ENCODE measurements around the gene PRXL2B.

The PRXL2B gene, protein sequence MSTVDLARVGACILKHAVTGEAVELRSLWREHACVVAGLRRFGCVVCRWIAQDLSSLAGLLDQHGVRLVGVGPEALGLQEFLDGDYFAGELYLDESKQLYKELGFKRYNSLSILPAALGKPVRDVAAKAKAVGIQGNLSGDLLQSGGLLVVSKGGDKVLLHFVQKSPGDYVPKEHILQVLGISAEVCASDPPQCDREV

DNA sequence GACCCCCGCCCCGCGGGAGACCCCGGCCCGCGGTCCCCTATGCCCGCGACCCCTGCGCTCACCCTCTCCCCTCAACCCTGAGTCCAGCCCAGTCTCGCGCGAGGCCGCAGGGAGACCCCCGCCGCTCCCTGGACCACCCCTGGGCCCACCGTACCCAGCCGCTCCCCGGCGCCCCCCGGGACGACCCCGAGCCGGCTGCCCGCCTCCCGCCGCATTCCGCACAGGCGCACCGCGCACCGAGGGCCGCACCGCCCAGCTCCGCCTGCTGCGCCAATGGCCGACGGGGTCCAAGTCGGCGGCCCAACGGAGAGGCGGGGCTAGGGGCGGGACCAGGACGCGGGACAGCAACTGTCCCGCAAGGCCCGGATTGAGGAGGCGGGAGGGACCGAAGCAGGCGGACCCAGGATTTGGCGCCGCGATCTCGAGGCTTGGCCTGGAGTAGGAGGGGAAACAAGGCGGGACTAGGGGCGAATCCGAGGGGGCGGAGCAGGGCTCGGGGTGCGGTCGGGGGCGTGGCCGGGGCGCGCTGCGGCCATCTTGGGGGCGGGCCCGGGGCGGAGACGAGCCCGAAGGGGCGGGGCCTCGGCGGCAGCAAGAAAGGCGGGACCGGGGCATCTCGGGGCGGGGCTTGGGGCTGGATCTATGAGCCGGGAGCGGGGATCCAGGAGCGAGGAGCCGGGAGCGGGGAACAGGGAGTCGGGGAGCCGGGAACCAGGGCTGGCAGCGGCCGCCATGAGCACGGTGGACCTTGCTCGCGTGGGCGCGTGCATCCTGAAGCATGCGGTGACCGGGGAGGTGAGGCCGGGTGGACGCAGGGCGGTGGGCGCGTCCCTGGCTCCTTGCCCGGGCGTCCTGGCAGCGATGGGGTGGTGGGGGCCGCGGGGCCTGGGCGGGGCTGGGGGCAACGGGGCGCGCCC lies at the start of gene PRXL2B:
Gene PRXL2B, plus strand, starts transcription at position 624 of the 917 bp plus-strand sequence. Its CDS starts 109 bp downstream, at position 733.
- DNase-seq (ENCODE audit: low read depth) = peak; percentile 98
- H3K4me3 ChIP-seq (ENCODE audit: low read depth, low read length) = peak within 1 kb of the TSS; percentile 70
- TF ChIP-seq CTCF (IDR thresholded peaks at IDR 0.05; ENCODE audit: low read depth, low read length) (no peak), POLR2A (IDR thresholded peaks at IDR 0.05; ENCODE audit: extremely low read depth, insufficient read length) (peak; percentile 59), MYC (IDR thresholded peaks at IDR 0.05; ENCODE audit: low read depth, low read length) (no peak)
- TF ChIP-seq, protein P1, sequence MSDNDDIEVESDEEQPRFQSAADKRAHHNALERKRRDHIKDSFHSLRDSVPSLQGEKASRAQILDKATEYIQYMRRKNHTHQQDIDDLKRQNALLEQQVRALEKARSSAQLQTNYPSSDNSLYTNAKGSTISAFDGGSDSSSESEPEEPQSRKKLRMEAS (IDR thresholded peaks at IDR 0.05; ENCODE audit: low read depth, low read length) = peak; percentile 36

DNA sequence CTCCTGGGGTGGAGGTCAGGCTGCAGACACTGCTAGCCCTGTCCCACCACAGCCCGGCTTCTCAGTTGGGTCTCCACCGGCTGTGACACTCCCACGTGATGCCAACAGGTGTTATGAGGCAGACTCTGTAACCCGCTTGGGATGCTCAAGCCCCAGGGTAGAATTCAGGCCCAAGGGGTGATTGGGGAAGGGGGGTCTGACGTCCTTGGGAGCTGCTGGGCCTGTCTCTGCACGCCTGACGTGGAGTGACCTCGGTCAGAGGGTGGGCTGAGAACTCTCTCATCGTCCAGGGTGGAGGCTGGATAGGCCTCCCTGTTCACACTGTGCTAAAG lies 48.8 kb upstream of the PRXL2B start:
- TF ChIP-seq, protein P1 (IDR thresholded peaks at IDR 0.05; ENCODE audit: low read depth, low read length) = no peak
- no peak for TF ChIP-seq MYC (IDR thresholded peaks at IDR 0.05; ENCODE audit: low read depth, low read length)
- TF ChIP-seq POLR2A (IDR thresholded peaks at IDR 0.05; ENCODE audit: extremely low read depth, insufficient read length) = no peak
- TF ChIP-seq CTCF (IDR thresholded peaks at IDR 0.05; ENCODE audit: low read depth, low read length) = no peak
- H3K4me3 ChIP-seq (ENCODE audit: low read depth, low read length) = no peak overlapping the region
- no peak for DNase-seq (ENCODE audit: low read depth)

GRCh38 chr1:2538376-2538775 lies 48.2 kb upstream of the PRXL2B start:
- TF ChIP-seq, protein P1 (IDR thresholded peaks at IDR 0.05; ENCODE audit: low read depth, low read length) = no peak
- TF ChIP-seq MYC (IDR thresholded peaks at IDR 0.05; ENCODE audit: low read depth, low read length) (no peak), CTCF (IDR thresholded peaks at IDR 0.05; ENCODE audit: low read depth, low read length) (no peak), POLR2A (IDR thresholded peaks at IDR 0.05; ENCODE audit: extremely low read depth, insufficient read length) (no peak)
- DNase-seq (ENCODE audit: low read depth) = no peak
- no peak overlapping the region for H3K4me3 ChIP-seq (ENCODE audit: low read depth, low read length)

GRCh38 chr1:2538872-2539271 lies 47.7 kb upstream of the PRXL2B start:
- TF ChIP-seq CTCF (IDR thresholded peaks at IDR 0.05; ENCODE audit: low read depth, low read length) = no peak
- TF ChIP-seq, protein P1 (IDR thresholded peaks at IDR 0.05; ENCODE audit: low read depth, low read length) = no peak
- no peak for TF ChIP-seq MYC (IDR thresholded peaks at IDR 0.05; ENCODE audit: low read depth, low read length)
- no peak for TF ChIP-seq POLR2A (IDR thresholded peaks at IDR 0.05; ENCODE audit: extremely low read depth, insufficient read length)
- H3K4me3 ChIP-seq (ENCODE audit: low read depth, low read length) = no peak overlapping the region
- no peak for DNase-seq (ENCODE audit: low read depth)

- TF ChIP-seq MYC (IDR thresholded peaks at IDR 0.05; ENCODE audit: low read depth, low read length) (no peak), CTCF (IDR thresholded peaks at IDR 0.05; ENCODE audit: low read depth, low read length) (peak; percentile 29)
- TF ChIP-seq, protein P1 (IDR thresholded peaks at IDR 0.05; ENCODE audit: low read depth, low read length) = no peak
- DNase-seq (ENCODE audit: low read depth) = peak; percentile 45
- H3K4me3 ChIP-seq (ENCODE audit: low read depth, low read length) = no peak overlapping the region
These were observed 47.2 kb upstream of the PRXL2B start for GRCh38 chr1:2539312-2539907.
